GM21526 (cell line): Measurements from ENCODE around the gene APPL2.

ENCODE experiments used
- ATAC-seq: cut with Tn5 transposase; IDR thresholded peaks from one replicate; pipeline ENCODE4 v1.9.1; 2021; ENCODE audit warnings: moderate library complexity; ENCODE audit not compliant: unreplicated experiment, low FRiP score

Gene APPL2

GRCh38 chr12:105235732-105236476 lies at the start of gene APPL2:
APPL2 (minus strand) TSS chr12:105236174; CDS start chr12:105236012, 162 bp downstream.
- peak; percentile 76 for ATAC-seq

- no peak for ATAC-seq
Measured at GRCh38 chr12:105285378-105285777, 49.4 kb upstream of the APPL2 start.

GRCh38 chr12:105281694-105282049 lies 45.7 kb upstream of the APPL2 start:
- no peak for ATAC-seq

GRCh38 chr12:105280966-105281693 lies 45.2 kb upstream of the APPL2 start:
- no peak for ATAC-seq

- ATAC-seq = peak; percentile 52
Measured at GRCh38 chr12:105279460-105280056, 43.6 kb upstream of the APPL2 start.

- no peak for ATAC-seq
Measured at GRCh38 chr12:105278043-105278697, 42.2 kb upstream of the APPL2 start.

- ATAC-seq = no peak
Measured at GRCh38 chr12:105275997-105276733, 40.2 kb upstream of the APPL2 start.

GRCh38 chr12:105274571-105274970 lies 38.6 kb upstream of the APPL2 start:
- no peak for ATAC-seq

- no peak for ATAC-seq
Measured at GRCh38 chr12:105273601-105274000, 37.6 kb upstream of the APPL2 start.

- ATAC-seq = no peak
Measured at GRCh38 chr12:105272814-105273416, 36.9 kb upstream of the APPL2 start.

- no peak for ATAC-seq
Measured at GRCh38 chr12:105272152-105272551, 36.2 kb upstream of the APPL2 start.

GRCh38 chr12:105271364-105271763 lies 35.4 kb upstream of the APPL2 start:
- no peak for ATAC-seq

GRCh38 chr12:105270671-105271255 lies 34.8 kb upstream of the APPL2 start:
- no peak for ATAC-seq

GRCh38 chr12:105267711-105268110 lies 31.7 kb upstream of the APPL2 start:
- no peak for ATAC-seq

GRCh38 chr12:105264771-105265170 lies 28.8 kb upstream of the APPL2 start:
- ATAC-seq = no peak

- no peak for ATAC-seq
Measured at GRCh38 chr12:105262461-105263184, 26.6 kb upstream of the APPL2 start.

- ATAC-seq = no peak
Measured at GRCh38 chr12:105261010-105261409, 25.0 kb upstream of the APPL2 start.

- ATAC-seq = no peak
Measured at GRCh38 chr12:105259226-105259625, 23.3 kb upstream of the APPL2 start.

GRCh38 chr12:105257321-105257728 lies 21.4 kb upstream of the APPL2 start:
- ATAC-seq = no peak
